ENCODE measurements around the gene FAXC.
"Not testable (repeated sequence)": the region's sequence is repeated elsewhere in the genome, so short reads cannot be mapped to it uniquely, and the experiment has no call there.

Gene FAXC

GRCh38 chr6:99287523-99287922 lies 62.0 kb downstream of the FAXC start:
- no peak for DNase-seq (ENCODE audit: low read depth in 2 of 2)

GRCh38 chr6:99285881-99286280 lies 63.6 kb downstream of the FAXC start:
- no peak for DNase-seq (ENCODE audit: low read depth in 2 of 2)

- peak in 1 of 2 experiments; percentile 3 for DNase-seq (ENCODE audit: low read depth in 2 of 2)
Measured at GRCh38 chr6:99282479-99283062, 66.9 kb downstream of the FAXC start.

GRCh38 chr6:99276747-99277146 lies 72.7 kb downstream of the FAXC start:
- DNase-seq (ENCODE audit: low read depth in 2 of 2): no peak

- no peak for DNase-seq (ENCODE audit: low read depth in 2 of 2)
Measured at GRCh38 chr6:99270826-99271225, 78.6 kb downstream of the FAXC start.

- DNase-seq (ENCODE audit: low read depth in 2 of 2): no peak
Measured at GRCh38 chr6:99270030-99270429, 79.4 kb downstream of the FAXC start.

- no peak for DNase-seq (ENCODE audit: low read depth in 2 of 2)
Measured at GRCh38 chr6:99269207-99269606, 80.3 kb downstream of the FAXC start.

GRCh38 chr6:99266996-99267395 lies 82.5 kb downstream of the FAXC start:
- DNase-seq (ENCODE audit: low read depth in 2 of 2): not testable (repeated sequence)

GRCh38 chr6:99265447-99265846 lies 84.0 kb downstream of the FAXC start:
- not testable (repeated sequence) for DNase-seq (ENCODE audit: low read depth in 2 of 2)

GRCh38 chr6:99254616-99255550 lies 94.6 kb downstream of the FAXC start:
- no peak for DNase-seq (ENCODE audit: low read depth in 2 of 2)

GRCh38 chr6:99253271-99253670 lies 96.2 kb downstream of the FAXC start:
- DNase-seq (ENCODE audit: low read depth in 2 of 2): no peak

- DNase-seq (ENCODE audit: low read depth in 2 of 2): no peak
Measured at GRCh38 chr6:99252421-99252820, 97.1 kb downstream of the FAXC start.

- DNase-seq (ENCODE audit: low read depth in 2 of 2): no peak
Measured at GRCh38 chr6:99250476-99250875, 99.0 kb downstream of the FAXC start.

GRCh38 chr6:99246602-99247001 lies 102.9 kb downstream of the FAXC start:
- DNase-seq (ENCODE audit: low read depth in 2 of 2): no peak

- peak in 1 of 2 experiments; percentile 0 for DNase-seq (ENCODE audit: low read depth in 2 of 2)
Measured at GRCh38 chr6:99241905-99242534, 107.5 kb downstream of the FAXC start.

- no peak for DNase-seq (ENCODE audit: low read depth in 2 of 2)
Measured at GRCh38 chr6:99236010-99236409, 113.5 kb downstream of the FAXC start.

GRCh38 chr6:99233219-99233618 lies 116.3 kb downstream of the FAXC start:
- DNase-seq (ENCODE audit: low read depth in 2 of 2): no peak

GRCh38 chr6:99232056-99232455 lies 117.4 kb downstream of the FAXC start:
- no peak for DNase-seq (ENCODE audit: low read depth in 2 of 2)

GRCh38 chr6:99225172-99225571 lies 124.3 kb downstream of the FAXC start:
- DNase-seq (ENCODE audit: low read depth in 2 of 2): no peak
